Renal cortex interstitium (tissue), 11 donors: Measurements from ENCODE around the gene ZBTB7A. TPM values are rescaled to one million over a fixed set of nuclear protein-coding genes. Genes with fewer than 3 reads are reported as not detected.

Experiments used
- DNase-seq, 11 donors: peaks; one replicate each; pipeline ENCODE4 v3.0.0-alpha.2; 2013; ENCODE audit warnings: low read depth in 9 of 11, low spot score in 4 of 11; ENCODE audit errors: extremely low read depth in 1 of 11
- polyA plus RNA-seq, 3 donors: library from polyadenylated mRNA; unstranded; fragments of 120-200 nt; gene quantifications; one replicate each; pipeline ENCODE4 v1.2.1, GENCODE V29; 2013; ENCODE audit not compliant: insufficient read length in 3 of 3

ZBTB7A gene
- polyA plus RNA-seq, 3 donors: 7.6 to 13.8 (median 10.5) TPM

DNA sequence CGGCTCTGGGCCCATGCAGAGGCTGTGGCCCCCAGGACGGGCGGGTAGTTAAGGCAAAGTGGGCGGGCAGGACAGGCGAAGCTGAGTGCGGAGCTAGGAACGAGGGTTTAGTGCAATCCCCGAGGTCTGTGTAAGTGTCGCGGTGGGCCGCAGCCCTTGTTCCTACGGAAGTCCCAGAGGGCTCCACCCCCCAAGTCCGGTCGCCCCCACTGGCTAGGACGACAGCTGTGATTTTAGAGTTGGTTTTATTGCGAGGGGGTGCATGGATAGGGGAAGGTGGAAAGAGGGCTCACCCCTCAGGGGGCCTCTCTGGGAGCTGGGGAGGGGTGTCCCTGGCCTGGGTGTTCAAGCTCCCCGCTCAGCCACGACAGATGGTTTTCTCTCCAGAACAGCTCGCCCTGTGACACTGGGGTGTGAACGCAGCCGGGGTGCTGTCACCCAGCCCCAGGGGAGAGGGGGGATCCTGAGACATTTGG lies 21.7 kb downstream of the ZBTB7A start:
- DNase-seq: no peak

- DNase-seq: no peak
Observed at GRCh38 chr19:4043966-4044715, 22.6 kb downstream of the ZBTB7A start.

DNA sequence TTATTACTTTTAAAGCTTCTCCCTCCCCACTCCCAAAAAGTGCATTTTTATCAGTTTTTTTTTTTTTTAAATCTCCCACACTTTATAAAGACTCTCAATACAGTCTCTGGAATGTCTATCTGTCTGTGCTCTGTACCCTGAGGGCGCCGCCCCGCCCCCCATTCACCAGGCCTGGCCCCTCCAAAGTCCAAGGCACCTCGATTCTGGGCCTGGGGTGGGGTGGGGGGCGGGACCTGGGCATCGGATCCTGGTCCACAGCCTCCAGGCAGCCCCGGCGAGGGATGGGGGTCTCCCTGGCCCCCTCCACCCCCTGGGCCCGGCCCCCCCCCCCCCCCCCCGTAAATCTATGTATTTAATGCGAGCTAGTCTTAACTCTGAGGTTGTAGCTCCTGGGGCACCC lies 23.3 kb downstream of the ZBTB7A start:
- DNase-seq: no peak

- DNase-seq: no peak
Observed at GRCh38 chr19:4042731-4043082, 24.0 kb downstream of the ZBTB7A start.

- no peak for DNase-seq
Observed at GRCh38 chr19:4042064-4042730, 24.5 kb downstream of the ZBTB7A start.

DNA sequence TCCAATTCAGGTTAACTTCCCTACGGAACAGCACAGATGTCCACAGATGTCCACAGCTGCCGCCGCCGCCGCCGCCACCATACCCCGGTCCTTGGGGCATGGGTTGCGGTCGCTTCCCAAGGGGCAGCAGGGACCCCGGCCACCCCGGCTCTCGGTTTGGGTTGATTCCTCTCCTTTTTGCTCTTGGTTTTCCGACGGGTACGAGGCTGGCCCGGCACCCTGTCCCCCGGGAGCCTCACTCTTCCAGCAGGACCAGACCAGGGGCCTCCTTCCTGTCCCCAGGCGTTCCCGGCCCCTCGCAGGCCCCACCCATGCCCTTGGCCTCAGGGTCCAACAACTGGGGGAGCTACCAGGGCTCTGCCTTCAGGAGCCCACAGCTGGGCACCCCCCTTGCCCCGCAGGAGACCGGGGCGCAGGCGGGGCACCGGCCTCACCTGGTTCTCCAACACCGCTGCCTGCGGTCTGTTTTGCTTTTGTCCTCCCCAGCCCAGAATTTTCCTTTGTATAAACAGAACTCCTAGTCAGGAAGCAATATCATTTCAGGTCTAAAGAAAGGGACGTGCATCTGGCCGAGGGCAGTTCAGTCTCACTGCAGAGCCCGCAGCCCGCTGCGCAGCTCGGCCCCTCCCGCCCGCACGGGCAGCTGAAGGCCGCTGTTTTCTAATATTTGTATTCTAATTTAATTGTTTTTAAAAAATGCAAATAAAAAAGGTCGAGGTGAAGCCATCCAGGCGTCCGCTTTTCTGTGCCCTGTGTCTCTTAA lies 27.9 kb downstream of the ZBTB7A start:
- DNase-seq: no peak

DNA sequence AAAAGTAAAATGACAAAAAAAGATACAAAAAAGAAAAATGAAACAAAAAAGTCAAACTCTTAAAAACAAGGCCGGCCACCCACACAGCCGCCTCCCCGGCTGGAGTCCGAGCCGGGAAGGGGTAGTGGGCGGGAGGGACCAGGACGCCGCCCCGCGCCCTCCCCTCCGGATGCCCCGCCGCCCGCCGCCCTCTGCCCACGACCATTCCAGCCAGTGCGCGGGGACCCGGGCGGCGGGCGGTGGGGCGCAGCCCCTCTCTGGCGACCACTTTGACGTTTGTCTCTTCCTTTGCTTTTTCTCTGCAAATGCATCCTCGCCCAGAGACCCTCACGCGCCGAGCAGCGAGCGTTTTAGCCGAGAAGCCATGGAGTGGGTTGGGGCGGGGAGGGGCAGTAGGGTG lies 28.6 kb downstream of the ZBTB7A start:
- DNase-seq: no peak

- DNase-seq: no peak
Observed at GRCh38 chr19:4037301-4037949, 29.3 kb downstream of the ZBTB7A start.

- DNase-seq: no peak
Observed at GRCh38 chr19:4036576-4037300, 30.0 kb downstream of the ZBTB7A start.

DNA sequence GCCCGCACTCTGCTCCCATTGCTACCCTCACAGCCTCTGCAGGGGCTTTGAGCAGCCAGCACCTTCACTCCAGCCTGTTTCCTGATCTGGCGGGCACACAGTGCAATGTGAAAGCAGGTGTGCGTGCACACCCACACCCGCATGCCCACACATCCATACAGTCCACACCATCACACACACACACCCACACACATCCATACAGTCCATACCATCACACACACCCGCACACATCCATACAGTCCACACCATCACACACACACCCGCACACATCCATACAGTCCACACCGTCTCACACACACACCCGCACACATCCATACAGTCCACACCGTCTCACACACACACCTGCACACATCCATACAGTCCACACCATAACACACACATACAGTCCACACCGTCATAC lies 31.1 kb downstream of the ZBTB7A start:
- no peak for DNase-seq

GRCh38 chr19:4035018-4035566 lies 31.6 kb downstream of the ZBTB7A start:
- DNase-seq: no peak

GRCh38 chr19:4034048-4035017 lies 32.4 kb downstream of the ZBTB7A start:
- DNase-seq: no peak

DNA sequence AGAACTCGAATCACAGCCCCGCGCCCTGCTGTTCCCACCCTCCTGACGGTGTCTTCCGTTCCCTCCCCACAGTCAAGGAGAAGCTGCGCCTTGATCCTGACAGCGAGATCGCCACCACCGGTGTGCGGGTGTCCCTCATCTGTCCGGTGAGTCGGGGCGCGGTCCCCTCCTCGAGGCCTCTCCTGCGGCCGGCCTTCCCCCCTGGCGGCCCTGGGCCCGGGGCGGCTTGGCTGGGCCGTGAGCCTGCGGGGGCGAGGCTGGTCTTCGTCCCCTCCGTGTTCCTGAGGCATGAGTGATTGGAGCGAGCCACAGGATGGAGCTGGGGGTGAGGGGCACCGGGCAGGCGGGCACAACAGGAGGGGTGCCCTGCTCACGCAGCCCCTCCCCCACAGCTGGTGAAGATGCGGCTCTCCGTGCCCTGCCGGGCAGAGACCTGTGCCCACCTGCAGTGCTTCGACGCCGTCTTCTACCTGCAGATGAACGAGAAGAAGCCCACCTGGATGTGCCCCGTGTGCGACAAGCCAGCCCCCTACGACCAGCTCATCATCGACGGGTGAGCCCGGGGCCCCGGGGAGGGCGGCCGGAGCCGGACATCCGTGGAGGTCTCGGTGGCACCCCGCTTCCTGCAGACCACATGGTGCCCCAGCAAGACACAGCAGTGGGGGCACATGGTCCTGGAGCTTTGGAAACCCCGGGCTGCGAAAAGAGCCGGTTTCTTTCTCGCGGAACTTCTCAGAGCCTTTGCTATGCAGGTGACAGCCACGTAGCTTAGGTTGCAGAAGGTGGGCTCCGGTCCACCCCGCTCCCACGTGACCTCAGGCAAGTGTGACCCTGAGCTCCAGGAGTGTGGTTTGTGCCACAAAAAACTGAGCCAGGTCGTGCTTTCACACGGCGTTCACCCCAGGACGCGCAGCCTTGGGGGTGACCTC lies 33.4 kb downstream of the ZBTB7A start:
- no peak for DNase-seq

DNA sequence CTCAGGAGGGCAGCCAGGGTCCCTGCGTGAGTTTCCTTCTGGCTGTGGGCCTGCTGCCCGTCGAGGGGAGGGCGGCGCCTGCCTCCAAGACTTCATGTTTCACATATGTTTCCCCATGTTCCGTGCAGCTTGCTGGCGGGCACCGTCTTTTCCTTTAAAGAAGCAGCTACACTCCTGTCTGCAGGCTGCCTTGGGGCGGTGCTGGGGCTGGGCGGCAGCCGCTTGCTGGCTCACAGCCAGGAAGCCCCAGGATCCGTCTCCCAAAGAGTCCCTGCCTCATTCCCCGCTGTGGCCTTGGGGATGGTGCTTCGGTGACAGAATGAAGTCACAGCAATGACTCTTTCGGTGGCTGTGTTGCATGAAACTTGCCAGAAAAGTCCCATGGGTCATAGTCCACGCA lies 34.3 kb downstream of the ZBTB7A start:
- DNase-seq: no peak

- no peak for DNase-seq
Observed at GRCh38 chr19:4031420-4031819, 35.3 kb downstream of the ZBTB7A start.

GRCh38 chr19:4030981-4031380 lies 35.7 kb downstream of the ZBTB7A start:
- no peak for DNase-seq

- DNase-seq: no peak
Observed at GRCh38 chr19:4030552-4030951, 36.1 kb downstream of the ZBTB7A start.
